GM21529 (cell line): ENCODE results near the gene ECHDC3.
"Not testable (repeated sequence)": the region's sequence is repeated elsewhere in the genome, so short reads cannot be mapped to it uniquely, and the experiment has no call there.

Experiments used
- ATAC-seq: cut with Tn5 transposase; IDR thresholded peaks from one replicate; pipeline ENCODE4 v1.9.1; 2021; ENCODE audit not compliant: unreplicated experiment

Gene ECHDC3, protein sequence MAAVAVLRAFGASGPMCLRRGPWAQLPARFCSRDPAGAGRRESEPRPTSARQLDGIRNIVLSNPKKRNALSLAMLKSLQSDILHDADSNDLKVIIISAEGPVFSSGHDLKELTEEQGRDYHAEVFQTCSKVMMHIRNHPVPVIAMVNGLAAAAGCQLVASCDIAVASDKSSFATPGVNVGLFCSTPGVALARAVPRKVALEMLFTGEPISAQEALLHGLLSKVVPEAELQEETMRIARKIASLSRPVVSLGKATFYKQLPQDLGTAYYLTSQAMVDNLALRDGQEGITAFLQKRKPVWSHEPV

DNA sequence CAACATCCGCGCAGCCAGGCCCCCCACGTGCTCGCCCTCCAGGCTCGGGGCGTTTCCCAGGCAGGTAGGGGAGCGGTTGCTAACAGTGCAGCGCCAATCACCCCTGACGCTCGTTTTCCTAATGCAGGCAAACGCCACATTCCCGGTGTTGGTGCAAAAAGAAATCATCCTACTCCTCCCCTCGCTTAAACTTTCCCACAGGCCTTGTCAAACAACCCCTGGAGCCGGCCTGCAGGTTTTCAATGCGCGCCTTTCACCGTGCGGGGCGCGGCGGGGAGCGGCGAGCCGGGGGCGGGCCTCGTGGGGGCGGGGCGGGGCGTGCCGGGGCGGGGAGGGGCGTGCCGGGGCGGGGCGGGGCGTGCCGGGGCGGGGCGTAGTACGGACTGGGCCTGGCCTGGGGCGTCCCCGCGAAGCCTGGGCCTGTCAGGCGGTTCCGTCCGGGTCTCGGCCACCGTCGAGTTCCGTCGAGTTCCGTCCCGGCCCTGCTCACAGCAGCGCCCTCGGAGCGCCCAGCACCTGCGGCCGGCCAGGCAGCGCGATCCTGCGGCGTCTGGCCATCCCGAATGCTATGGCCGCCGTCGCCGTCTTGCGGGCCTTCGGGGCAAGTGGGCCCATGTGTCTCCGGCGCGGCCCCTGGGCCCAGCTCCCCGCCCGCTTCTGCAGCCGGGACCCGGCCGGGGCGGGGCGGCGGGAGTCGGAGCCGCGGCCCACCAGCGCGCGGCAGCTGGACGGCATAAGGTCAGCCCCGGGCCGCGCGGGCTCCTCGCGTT is at the start of gene ECHDC3:
Gene ECHDC3, plus strand, starts transcription at position 374 of the 770 bp plus-strand sequence. Its CDS starts 195 bp downstream, at position 569.
- ATAC-seq: peak; percentile 73

- no peak for ATAC-seq
Measured at GRCh38 chr10:11693376-11693775, 48.8 kb upstream of the ECHDC3 start.

GRCh38 chr10:11695779-11696178 is 46.4 kb upstream of the ECHDC3 start:
- ATAC-seq: no peak

- no peak for ATAC-seq
Measured at GRCh38 chr10:11697718-11698527, 44.3 kb upstream of the ECHDC3 start.

DNA sequence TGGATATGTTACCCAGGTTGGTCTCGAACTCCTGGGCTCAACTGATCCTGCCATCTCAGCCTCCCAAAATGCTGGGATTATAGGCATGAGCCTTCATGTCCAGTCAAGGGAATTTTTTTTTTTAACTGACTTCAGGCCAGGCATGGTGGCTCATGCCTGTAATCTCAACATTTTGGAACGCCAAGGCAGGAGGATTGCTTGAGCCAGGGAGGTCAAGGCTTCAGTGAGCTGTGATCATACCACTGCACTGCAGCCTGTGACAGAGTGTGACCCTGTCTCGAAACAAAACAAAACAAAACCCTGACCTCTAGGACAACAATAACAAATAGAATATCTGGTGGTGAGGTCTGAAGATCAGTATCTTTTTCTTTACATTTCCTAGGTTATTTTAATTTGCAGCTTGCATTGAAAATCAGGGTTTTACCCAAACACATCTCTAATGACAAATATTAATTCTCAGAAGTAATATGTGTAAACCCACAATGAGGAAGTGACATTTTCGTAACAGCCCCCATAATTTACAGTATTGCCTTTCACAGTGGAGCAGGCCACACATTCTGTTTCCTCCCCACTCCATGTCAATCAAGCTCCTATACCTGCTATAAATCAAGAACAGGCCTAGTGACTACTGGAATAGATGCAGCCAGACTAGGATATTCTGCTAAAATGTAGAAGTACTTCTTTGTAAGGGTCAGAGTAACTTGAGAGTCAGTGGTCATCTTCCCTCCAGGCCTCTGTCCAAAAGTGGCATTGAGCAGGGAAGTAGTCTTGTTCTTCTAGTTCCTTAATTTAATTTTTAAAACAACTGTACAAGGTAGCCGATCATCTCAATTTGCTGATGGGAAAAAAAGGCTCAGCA is 43.3 kb upstream of the ECHDC3 start:
- ATAC-seq: peak; percentile 88

DNA sequence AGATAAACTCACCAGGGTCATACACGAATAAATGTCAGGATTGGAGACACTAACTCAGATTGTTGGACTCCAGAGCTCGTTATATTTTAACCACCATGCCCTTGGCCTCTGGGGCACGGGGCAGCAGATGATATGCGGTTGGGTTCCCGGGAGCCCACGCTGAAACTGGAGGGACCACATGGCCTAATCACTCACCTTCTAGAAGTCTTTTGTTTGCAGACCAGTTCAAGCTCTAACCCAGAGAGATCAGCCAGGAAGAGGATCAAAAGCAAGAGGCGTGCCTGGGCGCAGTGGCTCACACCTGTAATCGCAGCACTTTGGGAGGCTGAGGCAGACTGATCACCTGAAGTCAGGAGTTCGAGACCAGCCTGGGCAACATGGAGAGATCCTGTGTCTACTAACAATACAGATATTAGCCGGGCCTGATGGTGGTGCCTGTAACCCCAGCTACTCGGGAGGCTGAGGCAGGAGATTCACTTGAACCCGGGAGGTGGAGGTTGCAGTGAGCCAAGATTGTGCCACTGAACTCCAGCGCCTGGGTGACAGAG is 42.6 kb upstream of the ECHDC3 start:
- ATAC-seq: no peak

- no peak for ATAC-seq
Measured at GRCh38 chr10:11700539-11700938, 41.6 kb upstream of the ECHDC3 start.

- ATAC-seq: no peak
Measured at GRCh38 chr10:11701451-11702095, 40.6 kb upstream of the ECHDC3 start.

GRCh38 chr10:11702264-11702663 is 39.9 kb upstream of the ECHDC3 start:
- no peak for ATAC-seq

GRCh38 chr10:11704092-11704491 is 38.1 kb upstream of the ECHDC3 start:
- ATAC-seq: no peak

- ATAC-seq: no peak
Measured at GRCh38 chr10:11705722-11706121, 36.5 kb upstream of the ECHDC3 start.

DNA sequence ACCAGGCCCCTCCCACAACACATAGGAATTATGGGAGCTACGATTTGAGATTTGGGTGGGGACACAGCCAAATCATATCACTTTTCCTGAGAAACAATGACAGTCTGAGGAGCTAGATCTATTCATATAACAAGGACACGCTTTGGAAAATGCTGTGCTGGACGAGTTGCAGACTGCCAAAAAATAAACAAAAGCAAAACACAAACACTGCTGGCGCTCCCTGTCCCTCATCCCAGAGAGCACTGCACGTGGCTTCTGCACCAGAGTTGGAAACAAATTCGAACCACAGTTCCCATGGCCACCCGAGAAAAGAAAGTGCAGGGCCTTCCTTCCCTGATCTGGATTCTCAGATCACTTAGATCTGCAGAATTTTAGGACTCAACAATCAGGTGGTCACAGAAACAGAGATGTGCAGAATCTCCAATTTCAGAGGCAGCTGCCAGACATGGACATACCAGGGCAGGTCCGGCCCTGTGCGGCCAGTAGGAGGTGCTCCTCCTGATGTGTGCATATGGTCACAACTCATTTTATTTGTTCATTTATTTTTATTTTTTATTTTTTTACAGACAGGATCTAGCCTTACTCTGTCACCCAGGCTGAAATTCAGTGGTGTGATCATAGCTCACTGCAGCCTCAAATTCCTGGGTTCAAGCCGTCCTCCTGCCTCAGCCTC is 35.2 kb upstream of the ECHDC3 start:
- no peak for ATAC-seq

- no peak for ATAC-seq
Measured at GRCh38 chr10:11707624-11708350, 34.4 kb upstream of the ECHDC3 start.

DNA sequence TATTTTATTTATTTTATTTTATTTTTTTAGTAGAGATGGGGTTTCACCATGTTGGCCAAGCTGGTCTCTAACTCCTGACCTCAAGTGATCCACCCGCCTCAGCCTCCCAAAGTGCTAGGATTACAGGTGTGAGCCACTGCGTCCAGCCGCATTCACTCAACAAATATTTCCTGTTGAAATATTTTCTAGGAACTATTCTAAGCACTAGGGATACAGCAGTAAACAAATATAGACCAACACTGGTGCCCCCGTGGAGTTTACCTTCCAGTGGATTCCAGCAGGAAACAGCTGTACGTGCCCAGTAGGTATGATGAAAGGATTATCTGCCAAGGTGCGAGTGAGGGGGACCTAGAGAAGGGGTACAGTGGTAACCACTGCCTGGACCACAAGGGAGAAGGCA is 33.4 kb upstream of the ECHDC3 start:
- not testable (repeated sequence) for ATAC-seq

DNA sequence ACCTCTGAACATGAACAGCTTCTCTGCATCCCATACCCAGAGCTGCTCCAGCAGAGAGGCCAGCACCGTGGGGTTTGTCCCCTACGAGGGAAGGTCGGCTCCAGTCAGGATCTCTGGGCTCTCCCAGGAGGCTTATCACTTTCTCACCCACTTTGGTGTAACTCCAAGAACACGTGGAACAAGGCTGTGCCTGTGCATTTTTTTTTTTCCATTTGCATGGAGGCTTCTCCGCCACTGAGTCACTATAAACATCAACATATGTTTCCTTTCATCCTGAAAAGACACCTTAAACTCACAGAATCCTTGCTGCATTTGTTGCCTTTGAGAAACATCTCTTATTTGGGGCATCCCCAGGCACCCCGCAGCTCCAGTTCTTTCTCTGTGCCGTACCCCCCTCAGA is 29.4 kb upstream of the ECHDC3 start:
- no peak for ATAC-seq

GRCh38 chr10:11713186-11713743 is 28.9 kb upstream of the ECHDC3 start:
- ATAC-seq: no peak

GRCh38 chr10:11713963-11714362 is 28.2 kb upstream of the ECHDC3 start:
- no peak for ATAC-seq

DNA sequence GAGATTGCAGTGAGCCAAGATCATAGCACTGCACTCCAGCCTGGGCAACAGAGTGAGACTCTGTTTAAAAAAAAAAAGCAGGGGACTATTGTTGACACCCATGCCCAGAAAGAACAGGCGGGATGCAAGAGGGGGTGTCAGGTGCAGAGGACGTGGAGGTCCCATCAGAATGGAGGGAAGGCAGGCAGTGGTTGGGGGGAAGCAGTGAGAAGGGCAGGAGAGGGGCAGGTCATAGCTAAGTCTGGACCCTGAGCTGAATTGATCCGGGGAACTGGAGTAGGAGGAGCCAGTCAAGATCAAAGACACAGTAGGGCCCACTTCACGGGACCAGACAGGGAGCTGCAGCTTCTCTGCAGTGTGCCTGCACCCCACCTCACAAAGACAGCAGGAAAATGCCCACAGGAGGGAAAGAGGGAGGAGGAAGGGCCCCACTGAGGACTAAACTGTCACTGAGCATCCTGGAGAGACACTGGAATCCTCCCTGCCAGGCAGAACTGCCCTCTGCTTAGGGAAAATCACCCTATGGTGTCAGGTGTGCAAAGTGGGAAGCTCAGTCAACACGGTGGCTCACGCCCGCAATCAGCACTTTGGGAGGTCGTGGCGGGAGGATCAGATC is 27.3 kb upstream of the ECHDC3 start:
- ATAC-seq: no peak
